Fibroblast of lung (primary cell): ENCODE data around the gene SYPL1. TPM values are rescaled to one million over a fixed set of nuclear protein-coding genes. Genes with fewer than 3 reads are reported as not detected.

Experiments used
- DNase-seq, 2 donors: peaks; one replicate each; pipeline versions ENCODE4 v3.0.0 to v3.0.0-alpha.2; 2010; ENCODE audit warnings: low read depth in 2 of 2
- H2AFZ ChIP-seq: 2 replicates; pipeline ENCODE4 v1.5.1; 2012; ENCODE audit warnings: low read length, control low read depth, inconsistent platforms
- H3K27ac ChIP-seq: 2 replicates; pipeline ENCODE4 v1.5.1; 2011; ENCODE audit warnings: low read length, control low read depth; ENCODE audit not compliant: insufficient read depth
- H3K27me3 ChIP-seq: 2 replicates; pipeline ENCODE4 v1.5.1; 2011; ENCODE audit warnings: mild to moderate bottlenecking, low read length; ENCODE audit not compliant: control insufficient read depth, insufficient read depth
- H3K36me3 ChIP-seq: 2 replicates; pipeline ENCODE4 v1.5.1; 2011; ENCODE audit warnings: low read length; ENCODE audit not compliant: control insufficient read depth, insufficient read depth
- H3K4me1 ChIP-seq: 2 replicates; pipeline ENCODE4 v1.5.1; 2011; ENCODE audit warnings: low read length; ENCODE audit not compliant: control insufficient read depth, insufficient read depth; ENCODE audit errors: extremely low read depth
- H3K4me2 ChIP-seq: 2 replicates; pipeline ENCODE4 v1.5.1; 2011; ENCODE audit warnings: low read length, control low read depth; ENCODE audit not compliant: insufficient read depth; ENCODE audit errors: extremely low read depth
- H3K4me3 ChIP-seq, 4 experiments: fragments of 200-600 bp in 1 of 4; sonication (generic) in 1 of 4; replicated peaks in 1 of 4; 2 replicates each; pipeline ENCODE4 v1.5.1; 2011 to 2016; ENCODE audit warnings: low read length in 4 of 4, low read depth in 3 of 4, mild to moderate bottlenecking in 3 of 4, control low read depth in 2 of 4, inconsistent platforms in 1 of 4, mixed read lengths in 1 of 4; ENCODE audit not compliant: insufficient read depth in 1 of 4; ENCODE audit errors: control extremely low read depth in 1 of 4
- H3K79me2 ChIP-seq: 2 replicates; pipeline ENCODE4 v1.5.1; 2012; ENCODE audit warnings: mild to moderate bottlenecking, low read length, inconsistent platforms; ENCODE audit not compliant: control insufficient read depth, insufficient read depth
- H3K9ac ChIP-seq: 2 replicates; pipeline ENCODE4 v1.5.1; 2011; ENCODE audit warnings: mild to moderate bottlenecking, low read length, control low read depth; ENCODE audit not compliant: insufficient read depth
- H3K9me3 ChIP-seq: 2 replicates; pipeline ENCODE4 v1.5.1; 2012; ENCODE audit warnings: low read depth, low read length; ENCODE audit not compliant: control insufficient read depth, insufficient read depth
- H4K20me1 ChIP-seq: 2 replicates; pipeline ENCODE4 v1.5.1; 2011; ENCODE audit warnings: low read length; ENCODE audit not compliant: control insufficient read depth, insufficient read depth; ENCODE audit errors: extremely low read depth
- EZH2 ChIP-seq: IDR thresholded peaks from 2 replicates; pipeline ENCODE4 v1.5.1; 2012; ENCODE audit warnings: low read length, control low read depth, mild to moderate bottlenecking; ENCODE audit errors: missing control alignments
- polyA plus RNA-seq, 2 donors: library from polyadenylated mRNA; depleted of rRNA in 1 of 2; stranded (reverse) in 1 of 2; unstranded in 1 of 2; fragments of >200 nt; gene quantifications; 2 replicates each; pipeline ENCODE4 v1.2.1, GENCODE V29; 2011 to 2012; ENCODE audit warnings: missing spikeins in 1 of 2
- total RNA-seq: library from RNA; depleted of rRNA; stranded (reverse); fragments of >200 nt; gene quantifications from 2 replicates; pipeline ENCODE4 v1.2.1, GENCODE V29; 2014
- TF ChIP-seq, protein P1 (sequence below), 2 donors: IDR thresholded peaks in 1 of 2; conservative IDR thresholded peaks in 1 of 2; 1 replicate in 1 of 2; 2 replicates in 1 of 2; pipeline ENCODE4 v1.5.1; 2011 to 2012; ENCODE audit warnings: low read length in 2 of 2, control low read depth in 1 of 2, inconsistent platforms in 1 of 2, low read depth in 1 of 2, mild to moderate bottlenecking in 1 of 2

The SYPL1 gene
- total and polyA plus RNA-seq, 2 donors (not counting 1 experiment from before 2014, with no cell fraction given) = 71.0 to 132 TPM

GRCh38 chr7:106085015-106085414, 27.1 kb downstream of the SYPL1 start:
- no peak overlapping the region for H3K27ac ChIP-seq
- H3K36me3 ChIP-seq = no peaks in the 10 kb centered on the region
- H3K9ac ChIP-seq = no peak overlapping the region
- no peak overlapping the region for H3K4me3 ChIP-seq
- H2AFZ ChIP-seq = no peak overlapping the region
- TF ChIP-seq, protein P1, sequence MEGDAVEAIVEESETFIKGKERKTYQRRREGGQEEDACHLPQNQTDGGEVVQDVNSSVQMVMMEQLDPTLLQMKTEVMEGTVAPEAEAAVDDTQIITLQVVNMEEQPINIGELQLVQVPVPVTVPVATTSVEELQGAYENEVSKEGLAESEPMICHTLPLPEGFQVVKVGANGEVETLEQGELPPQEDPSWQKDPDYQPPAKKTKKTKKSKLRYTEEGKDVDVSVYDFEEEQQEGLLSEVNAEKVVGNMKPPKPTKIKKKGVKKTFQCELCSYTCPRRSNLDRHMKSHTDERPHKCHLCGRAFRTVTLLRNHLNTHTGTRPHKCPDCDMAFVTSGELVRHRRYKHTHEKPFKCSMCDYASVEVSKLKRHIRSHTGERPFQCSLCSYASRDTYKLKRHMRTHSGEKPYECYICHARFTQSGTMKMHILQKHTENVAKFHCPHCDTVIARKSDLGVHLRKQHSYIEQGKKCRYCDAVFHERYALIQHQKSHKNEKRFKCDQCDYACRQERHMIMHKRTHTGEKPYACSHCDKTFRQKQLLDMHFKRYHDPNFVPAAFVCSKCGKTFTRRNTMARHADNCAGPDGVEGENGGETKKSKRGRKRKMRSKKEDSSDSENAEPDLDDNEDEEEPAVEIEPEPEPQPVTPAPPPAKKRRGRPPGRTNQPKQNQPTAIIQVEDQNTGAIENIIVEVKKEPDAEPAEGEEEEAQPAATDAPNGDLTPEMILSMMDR (conservative IDR thresholded peaks at IDR 0.05 in 1 of 2, IDR thresholded peaks at IDR 0.05 in 1 of 2; ENCODE audit: low read depth in 1 of 2, low read length in 2 of 2) = no peak
- TF ChIP-seq EZH2 = no peak
- no peaks in the 10 kb centered on the region for H4K20me1 ChIP-seq
- no peak overlapping the region for H3K4me2 ChIP-seq
- no peaks in the 10 kb centered on the region for H3K79me2 ChIP-seq
- DNase-seq = no peak
- H3K4me1 ChIP-seq = no peaks in the 10 kb centered on the region
- H3K9me3 ChIP-seq = no peaks in the 10 kb centered on the region
- no peaks in the 10 kb centered on the region for H3K27me3 ChIP-seq

GRCh38 chr7:106083717-106084116, 28.4 kb downstream of the SYPL1 start:
- H3K27me3 ChIP-seq = no peaks in the 10 kb centered on the region
- no peaks in the 10 kb centered on the region for H3K36me3 ChIP-seq
- H3K4me2 ChIP-seq = no peak overlapping the region
- H3K4me1 ChIP-seq = no peaks in the 10 kb centered on the region
- H3K79me2 ChIP-seq = no peaks in the 10 kb centered on the region
- H3K9ac ChIP-seq = no peak overlapping the region
- no peaks in the 10 kb centered on the region for H4K20me1 ChIP-seq
- TF ChIP-seq, protein P1 (conservative IDR thresholded peaks at IDR 0.05 in 1 of 2, IDR thresholded peaks at IDR 0.05 in 1 of 2; ENCODE audit: low read depth in 1 of 2, low read length in 2 of 2) = no peak
- no peak for TF ChIP-seq EZH2
- no peak for DNase-seq
- no peak overlapping the region for H3K4me3 ChIP-seq
- H3K9me3 ChIP-seq = no peaks in the 10 kb centered on the region
- H3K27ac ChIP-seq = no peak overlapping the region
- H2AFZ ChIP-seq = no peak overlapping the region

DNA sequence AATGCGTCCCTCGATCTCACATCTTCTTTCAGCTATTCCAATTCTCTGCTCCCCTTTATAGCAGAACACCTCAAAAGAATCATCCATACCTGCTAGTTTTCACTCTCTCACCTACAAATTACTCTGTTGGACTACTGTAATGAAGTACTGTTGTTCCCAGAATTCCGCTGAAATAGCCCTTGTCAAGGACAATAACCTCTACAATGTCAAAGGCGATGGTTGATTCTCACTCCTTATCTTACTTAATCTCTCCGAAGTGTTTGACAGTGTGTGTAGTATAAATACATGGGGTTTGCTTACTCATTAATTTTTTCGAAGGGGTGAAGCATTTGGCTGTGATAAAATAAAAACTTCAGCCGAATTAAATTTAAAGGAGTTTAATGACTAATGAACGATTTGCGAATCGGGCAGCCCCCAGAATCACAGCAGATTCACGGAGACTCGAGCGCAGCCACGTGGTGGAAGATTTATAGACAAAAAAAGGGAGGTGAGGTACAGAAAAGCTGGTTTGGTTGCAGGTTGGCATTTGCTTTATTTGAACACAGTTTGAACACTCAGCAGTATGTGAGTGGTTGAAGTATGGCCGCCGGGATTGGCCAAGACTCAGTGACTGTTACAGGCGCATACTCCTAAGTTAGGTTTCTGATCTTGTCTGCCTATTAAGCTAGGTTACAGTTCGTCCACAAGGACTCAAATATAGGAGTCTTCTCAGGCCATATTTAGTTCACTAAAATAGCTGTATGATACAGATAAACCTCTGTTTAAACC, 29.8 kb downstream of the SYPL1 start:
- TF ChIP-seq EZH2 = no peak
- TF ChIP-seq, protein P1 (conservative IDR thresholded peaks at IDR 0.05 in 1 of 2, IDR thresholded peaks at IDR 0.05 in 1 of 2; ENCODE audit: low read depth in 1 of 2, low read length in 2 of 2) = no peak
- no peak for DNase-seq
- Histone ChIP-seq H3K27me3 (no peaks in the 10 kb centered on the region), H3K4me3 (no peak overlapping the region), H3K27ac (no peak overlapping the region), H4K20me1 (no peaks in the 10 kb centered on the region), H2AFZ (no peak overlapping the region), H3K9me3 (no peaks in the 10 kb centered on the region), H3K9ac (no peak overlapping the region), H3K36me3 (no peaks in the 10 kb centered on the region), H3K4me1 (no peaks in the 10 kb centered on the region), H3K4me2 (no peak overlapping the region), H3K79me2 (no peaks in the 10 kb centered on the region)
